ENCODE results near the gene USF2.

Gene USF2

GRCh38 chr19:35288331-35288730 lies 19.6 kb downstream of the USF2 start:
- DNase-seq (ENCODE audit: low read depth) = no peak
- H3K4me3 ChIP-seq (ENCODE audit: control insufficient read depth, low read depth, low read length) = no peak overlapping the region
- TF ChIP-seq, protein P1, sequence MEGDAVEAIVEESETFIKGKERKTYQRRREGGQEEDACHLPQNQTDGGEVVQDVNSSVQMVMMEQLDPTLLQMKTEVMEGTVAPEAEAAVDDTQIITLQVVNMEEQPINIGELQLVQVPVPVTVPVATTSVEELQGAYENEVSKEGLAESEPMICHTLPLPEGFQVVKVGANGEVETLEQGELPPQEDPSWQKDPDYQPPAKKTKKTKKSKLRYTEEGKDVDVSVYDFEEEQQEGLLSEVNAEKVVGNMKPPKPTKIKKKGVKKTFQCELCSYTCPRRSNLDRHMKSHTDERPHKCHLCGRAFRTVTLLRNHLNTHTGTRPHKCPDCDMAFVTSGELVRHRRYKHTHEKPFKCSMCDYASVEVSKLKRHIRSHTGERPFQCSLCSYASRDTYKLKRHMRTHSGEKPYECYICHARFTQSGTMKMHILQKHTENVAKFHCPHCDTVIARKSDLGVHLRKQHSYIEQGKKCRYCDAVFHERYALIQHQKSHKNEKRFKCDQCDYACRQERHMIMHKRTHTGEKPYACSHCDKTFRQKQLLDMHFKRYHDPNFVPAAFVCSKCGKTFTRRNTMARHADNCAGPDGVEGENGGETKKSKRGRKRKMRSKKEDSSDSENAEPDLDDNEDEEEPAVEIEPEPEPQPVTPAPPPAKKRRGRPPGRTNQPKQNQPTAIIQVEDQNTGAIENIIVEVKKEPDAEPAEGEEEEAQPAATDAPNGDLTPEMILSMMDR (conservative IDR thresholded peaks at IDR 0.05; ENCODE audit: control insufficient read depth, insufficient read depth, low read depth, low read length) = no peak

GRCh38 chr19:35288906-35289305 lies 20.1 kb downstream of the USF2 start:
- TF ChIP-seq, protein P1 (conservative IDR thresholded peaks at IDR 0.05; ENCODE audit: control insufficient read depth, insufficient read depth, low read depth, low read length) = no peak
- DNase-seq (ENCODE audit: low read depth) = no peak
- no peak overlapping the region for H3K4me3 ChIP-seq (ENCODE audit: control insufficient read depth, low read depth, low read length)

- DNase-seq (ENCODE audit: low read depth) = no peak
- no peak overlapping the region for H3K4me3 ChIP-seq (ENCODE audit: control insufficient read depth, low read depth, low read length)
- TF ChIP-seq, protein P1 (conservative IDR thresholded peaks at IDR 0.05; ENCODE audit: control insufficient read depth, insufficient read depth, low read depth, low read length) = no peak
Observed at GRCh38 chr19:35290381-35291127, 21.8 kb downstream of the USF2 start.

- no peak for DNase-seq (ENCODE audit: low read depth)
- H3K4me3 ChIP-seq (ENCODE audit: control insufficient read depth, low read depth, low read length) = no peak overlapping the region
- TF ChIP-seq, protein P1 (conservative IDR thresholded peaks at IDR 0.05; ENCODE audit: control insufficient read depth, insufficient read depth, low read depth, low read length) = no peak
Observed at GRCh38 chr19:35291259-35291658, 22.5 kb downstream of the USF2 start.

DNA sequence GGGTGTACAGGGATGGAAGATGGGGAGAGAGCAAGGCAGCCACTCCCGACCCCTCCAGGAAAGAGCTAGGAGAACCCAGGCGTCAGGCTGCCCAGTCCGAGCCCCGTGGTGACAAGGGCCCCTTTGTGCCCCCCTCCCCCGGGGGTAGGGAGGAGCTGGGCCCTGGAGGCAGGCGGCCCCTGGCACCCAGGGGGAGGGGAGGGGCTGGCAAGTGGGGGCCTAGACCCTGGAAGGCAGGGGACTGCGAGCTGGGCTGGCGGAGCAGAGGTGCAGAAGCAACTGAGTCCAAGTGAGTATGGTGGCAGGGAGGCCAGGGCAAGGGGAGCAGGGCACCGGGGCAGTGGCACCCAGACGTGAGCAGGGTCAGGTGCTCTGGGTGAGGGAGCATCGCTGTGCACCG lies 23.2 kb downstream of the USF2 start, which contains the start of gene MAG:
Gene MAG (plus strand): TSS at position 246 of the 400 bp plus-strand sequence. CDS start 3,248 bp downstream, outside the sequence.
- no peak for DNase-seq (ENCODE audit: low read depth)
- TF ChIP-seq, protein P1 (conservative IDR thresholded peaks at IDR 0.05; ENCODE audit: control insufficient read depth, insufficient read depth, low read depth, low read length) = no peak

DNA sequence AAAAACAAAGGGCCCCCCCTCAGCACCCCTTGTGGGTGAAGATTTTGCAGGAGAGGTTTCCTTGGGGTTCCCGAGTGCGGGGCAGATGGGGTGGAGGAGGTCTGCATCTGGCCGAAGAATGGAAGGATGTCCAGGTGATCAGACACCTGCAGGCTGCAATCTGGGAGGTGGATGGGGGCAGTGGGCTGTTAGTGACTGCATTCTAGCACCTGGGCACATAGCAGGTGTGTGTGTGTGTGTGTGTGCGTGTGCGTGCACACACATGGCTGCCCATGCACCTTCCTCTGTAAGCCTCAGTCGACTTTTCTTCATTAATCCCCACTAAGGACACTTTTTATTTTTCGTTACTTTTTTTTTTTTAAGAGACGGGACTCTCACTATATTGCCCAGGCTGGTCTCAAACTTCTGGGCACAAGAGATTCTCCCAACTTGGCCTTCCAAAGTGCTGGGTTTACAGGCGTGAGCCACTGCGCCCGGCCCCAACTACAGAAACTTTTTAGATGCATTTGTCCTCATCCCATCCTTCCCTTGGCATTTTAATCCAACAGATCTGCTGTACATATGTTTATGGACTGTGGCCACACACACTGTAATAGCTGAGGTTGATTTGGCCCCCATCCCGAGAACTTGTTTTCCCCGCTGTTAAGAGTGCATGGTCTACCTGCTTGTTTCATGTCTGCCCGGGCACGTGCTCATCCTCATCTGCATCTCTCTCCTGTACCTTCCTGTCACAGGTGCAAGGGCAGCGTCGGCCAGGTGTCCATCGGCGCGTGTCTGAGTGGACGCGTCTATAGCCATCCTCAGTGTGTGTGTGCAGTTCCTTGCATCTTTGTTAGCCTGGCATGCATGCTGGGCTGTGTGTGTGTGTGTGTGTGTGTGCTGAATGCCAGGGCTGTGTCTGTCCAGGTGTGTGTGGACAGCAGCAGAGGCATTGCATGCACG lies 23.9 kb downstream of the USF2 start:
- TF ChIP-seq, protein P1 (conservative IDR thresholded peaks at IDR 0.05; ENCODE audit: control insufficient read depth, insufficient read depth, low read depth, low read length) = no peak
- no peak for DNase-seq (ENCODE audit: low read depth)
- H3K4me3 ChIP-seq (ENCODE audit: control insufficient read depth, low read depth, low read length) = no peak overlapping the region

More for the DNA sequence above, 23.2 kb downstream of the USF2 start, which contains the start of gene MAG:
- H3K4me3 ChIP-seq (ENCODE audit: control insufficient read depth, low read depth, low read length) = no peak within 1 kb of the TSS

All from fibroblast of mammary gland (primary cell).